Skeletal muscle cell (primary cell): ENCODE results near the gene SLC10A2.

ENCODE experiments used
- DNase-seq: peaks from one replicate; pipeline ENCODE4 v3.0.0-alpha.2; 2010; ENCODE audit warnings: low read depth
- H3K4me3 ChIP-seq: 2 replicates; pipeline ENCODE4 v1.5.1; 2011; ENCODE audit warnings: low read depth, mild to moderate bottlenecking, control low read depth, low read length, moderate library complexity

Gene SLC10A2

DNA sequence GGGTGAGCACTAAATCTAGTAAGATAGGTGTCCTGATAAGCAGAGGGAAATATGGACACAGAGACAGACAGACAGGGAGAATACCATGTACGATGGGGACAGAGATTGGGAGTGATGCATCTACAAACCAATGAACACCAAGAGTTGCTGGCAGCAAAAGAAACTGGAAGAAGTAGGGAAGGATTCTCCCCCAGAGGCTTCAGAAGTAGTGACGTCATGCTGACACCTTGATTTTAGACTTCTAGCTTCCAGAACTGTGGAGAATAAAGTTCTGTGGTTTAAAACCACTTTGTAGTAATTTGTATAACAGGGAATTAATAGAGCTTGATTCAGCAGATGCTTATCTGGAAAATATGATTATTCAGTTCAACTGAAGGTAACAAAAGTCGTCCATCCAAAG, 66.1 kb downstream of the SLC10A2 start:
- DNase-seq = no peak
- no peak overlapping the region for H3K4me3 ChIP-seq

DNA sequence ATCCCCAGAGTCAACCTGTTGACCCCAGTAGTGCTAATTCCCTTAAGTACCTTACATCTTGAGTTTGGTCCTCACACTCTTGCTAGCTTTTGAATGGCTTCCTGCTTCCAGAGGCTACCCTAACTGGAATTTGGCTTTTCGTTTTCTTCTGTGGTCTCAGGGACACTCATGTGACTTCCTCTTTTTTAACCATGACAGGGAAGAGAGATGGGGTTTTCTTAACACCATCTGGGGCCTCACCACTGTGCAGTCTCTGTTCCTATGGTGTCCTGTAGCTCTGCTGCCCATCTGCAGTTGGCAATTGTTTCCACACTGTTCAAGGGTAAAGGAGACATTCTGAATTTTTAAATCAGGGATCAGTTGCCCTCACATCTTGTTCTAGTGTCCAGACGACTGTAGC, 66.7 kb downstream of the SLC10A2 start:
- no peak for DNase-seq
- no peak overlapping the region for H3K4me3 ChIP-seq
